SIG-M5 treated with dmso at 0.1 percent for 504 hours (cell line): Measurements from ENCODE around the gene DAG1.

Experiments used
- DNase-seq: peaks from one replicate; lab custom pipeline; 2025; ENCODE audit not compliant: unreplicated experiment; lab: John Stamatoyannopoulos, UW

DAG1 gene

GRCh38 chr3:49512781-49513355, 42.8 kb downstream of the DAG1 start:
- no peak for DNase-seq

GRCh38 chr3:49513494-49514124, 43.5 kb downstream of the DAG1 start:
- no peak for DNase-seq

GRCh38 chr3:49518016-49518415, 47.9 kb downstream of the DAG1 start:
- DNase-seq, result no peak

GRCh38 chr3:49518441-49518840, 48.4 kb downstream of the DAG1 start:
- DNase-seq, result no peak

GRCh38 chr3:49519296-49519695, 49.2 kb downstream of the DAG1 start:
- DNase-seq, result no peak

GRCh38 chr3:49519916-49520385, 49.9 kb downstream of the DAG1 start:
- no peak for DNase-seq

- no peak for DNase-seq
These were observed 54.0 kb downstream of the DAG1 start for GRCh38 chr3:49523756-49524747.

- no peak for DNase-seq
These were observed 59.5 kb downstream of the DAG1 start for GRCh38 chr3:49529567-49529966.

- no peak for DNase-seq
These were observed 60.2 kb downstream of the DAG1 start for GRCh38 chr3:49530231-49530630.

- DNase-seq, result no peak
These were observed 60.6 kb downstream of the DAG1 start for GRCh38 chr3:49530701-49531100.

GRCh38 chr3:49531218-49531617, 61.2 kb downstream of the DAG1 start:
- DNase-seq, result no peak

GRCh38 chr3:49531715-49532114, 61.6 kb downstream of the DAG1 start:
- DNase-seq, result no peak

GRCh38 chr3:49533031-49533430, 63.0 kb downstream of the DAG1 start:
- no peak for DNase-seq

- DNase-seq, result no peak
These were observed 63.9 kb downstream of the DAG1 start for GRCh38 chr3:49533786-49534519.

GRCh38 chr3:49534581-49535441, 64.7 kb downstream of the DAG1 start:
- DNase-seq, result no peak

- DNase-seq, result no peak
These were observed 66.2 kb downstream of the DAG1 start for GRCh38 chr3:49535971-49536874.

GRCh38 chr3:49536875-49537533, 66.9 kb downstream of the DAG1 start:
- DNase-seq, result no peak
